Measurements from ENCODE around the gene ATF6.

GRCh38 chr1:161954050-161954449 lies 187.9 kb downstream of the ATF6 start:
- no peak for TF ChIP-seq EZH2 (IDR thresholded peaks at IDR 0.05; ENCODE audit: low read length, missing control alignments)
- TF ChIP-seq CTCF (conservative IDR thresholded peaks at IDR 0.05 in 1 of 2, IDR thresholded peaks at IDR 0.05 in 1 of 2; ENCODE audit: low read depth in 1 of 2, low read length in 2 of 2) = no peak

All from fibroblast of lung (primary cell).